HPDE6-E6E7 (cell line): ENCODE data around the gene BNIP2.
"Not testable (repeated sequence)": the region's sequence is repeated elsewhere in the genome, so short reads cannot be mapped to it uniquely, and the experiment has no call there.

Source experiments
- DNase-seq: peaks from one replicate; pipeline ENCODE4 v3.0.0; 2011; ENCODE audit warnings: missing footprints; ENCODE audit errors: extremely low spot score

BNIP2 gene, protein sequence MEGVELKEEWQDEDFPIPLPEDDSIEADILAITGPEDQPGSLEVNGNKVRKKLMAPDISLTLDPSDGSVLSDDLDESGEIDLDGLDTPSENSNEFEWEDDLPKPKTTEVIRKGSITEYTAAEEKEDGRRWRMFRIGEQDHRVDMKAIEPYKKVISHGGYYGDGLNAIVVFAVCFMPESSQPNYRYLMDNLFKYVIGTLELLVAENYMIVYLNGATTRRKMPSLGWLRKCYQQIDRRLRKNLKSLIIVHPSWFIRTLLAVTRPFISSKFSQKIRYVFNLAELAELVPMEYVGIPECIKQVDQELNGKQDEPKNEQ

DNA sequence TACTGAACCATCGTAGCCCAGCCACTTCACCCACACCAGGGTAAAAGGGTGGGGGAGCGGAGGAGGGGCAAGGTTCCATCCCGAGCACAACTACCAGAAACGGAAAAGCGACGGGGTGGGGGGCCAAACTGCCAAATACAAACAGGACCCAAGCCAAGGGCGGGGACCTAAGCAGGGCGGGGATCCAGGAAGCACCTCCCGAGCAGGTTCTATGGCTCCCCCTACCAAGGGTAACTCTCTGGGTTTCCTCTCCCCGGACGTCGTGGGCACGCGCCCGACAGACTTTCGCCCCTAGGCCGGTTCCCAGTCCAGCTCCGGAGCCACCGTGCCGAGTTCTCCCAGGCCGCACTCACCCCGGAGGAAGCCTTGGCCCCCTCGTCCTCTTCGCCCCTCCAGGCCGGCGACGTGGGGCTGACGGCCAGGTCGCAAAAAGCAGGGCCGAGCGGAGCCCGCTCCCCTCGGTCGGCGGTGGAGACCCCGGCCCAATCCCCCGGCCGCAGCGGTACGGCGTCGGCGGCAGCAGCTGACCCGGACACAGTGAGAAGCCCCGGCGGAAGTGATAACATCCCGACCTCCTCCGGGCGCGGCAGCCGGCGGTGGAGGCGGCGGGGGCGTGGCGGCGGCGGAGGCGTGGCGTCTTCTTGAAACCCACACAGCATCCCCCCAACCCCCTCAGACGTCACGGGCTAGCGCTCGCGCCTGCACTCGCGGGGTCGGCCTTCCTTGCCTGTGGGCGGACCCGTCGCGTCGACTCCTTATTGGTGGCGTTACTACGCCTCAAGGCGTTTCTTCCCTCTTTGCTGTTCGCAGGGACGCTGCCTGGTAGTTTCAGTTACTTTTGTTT is at the start of gene BNIP2:
TSS of gene BNIP2 (minus strand) at position 539 of the 844 bp plus-strand sequence. CDS start 6,863 bp downstream, outside the sequence.
- peak; percentile 77 for DNase-seq

DNA sequence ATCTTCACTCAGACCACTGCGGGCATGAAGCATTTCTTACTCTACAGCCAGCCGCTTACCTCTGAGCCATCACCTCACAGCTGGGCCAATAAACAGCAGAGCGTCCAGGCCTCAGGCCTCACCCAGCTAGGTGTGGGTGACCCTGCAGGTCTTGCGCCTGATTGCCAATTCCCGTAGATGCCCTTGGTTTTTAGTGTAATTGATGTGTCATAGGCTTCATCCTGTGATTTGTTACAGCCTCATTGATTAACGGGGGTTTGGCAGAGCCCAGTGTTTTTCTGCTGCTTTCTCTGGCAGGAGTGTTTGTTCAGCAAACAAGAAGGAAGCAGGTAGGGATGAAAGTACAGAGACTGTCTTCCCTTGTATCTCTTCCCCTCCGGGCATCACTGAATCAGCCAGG is 49.6 kb upstream of the BNIP2 start:
- DNase-seq, result no peak

DNA sequence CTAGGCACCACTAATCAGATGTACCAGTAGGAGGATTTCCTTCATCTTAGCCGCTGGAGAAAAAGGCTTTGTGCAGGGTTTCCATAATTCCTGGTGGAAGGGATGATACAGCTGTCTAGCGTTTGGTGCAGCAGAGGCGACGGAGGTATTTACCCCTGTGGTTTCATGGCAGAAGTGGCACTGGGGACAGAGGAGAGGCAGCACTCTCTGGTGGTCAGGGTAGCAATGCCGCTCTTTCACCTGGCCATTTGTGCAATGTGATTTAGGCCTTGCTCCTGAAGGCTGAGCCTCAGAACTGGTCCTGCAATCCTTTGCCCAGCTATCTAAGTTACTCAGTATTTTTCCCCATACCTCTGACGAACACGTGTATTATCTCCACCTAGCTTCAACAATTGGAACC is 47.1 kb upstream of the BNIP2 start:
- DNase-seq, result no peak

DNA sequence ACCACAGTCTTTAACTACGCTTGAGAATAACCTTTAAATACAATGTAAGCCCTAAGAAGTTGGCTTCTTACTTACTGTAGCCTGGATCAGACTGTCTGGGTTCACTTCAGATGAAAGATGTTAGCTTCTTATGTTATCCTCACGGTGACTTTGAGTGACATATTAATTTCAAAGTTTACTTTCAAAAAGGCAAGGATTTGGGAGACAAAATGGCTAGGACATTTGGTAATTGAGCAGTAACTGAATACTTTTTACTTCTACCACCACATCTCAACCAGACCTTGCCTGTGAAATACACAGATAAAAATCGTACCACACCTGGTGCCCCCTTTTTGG is 36.0 kb upstream of the BNIP2 start:
- no peak for DNase-seq

DNA sequence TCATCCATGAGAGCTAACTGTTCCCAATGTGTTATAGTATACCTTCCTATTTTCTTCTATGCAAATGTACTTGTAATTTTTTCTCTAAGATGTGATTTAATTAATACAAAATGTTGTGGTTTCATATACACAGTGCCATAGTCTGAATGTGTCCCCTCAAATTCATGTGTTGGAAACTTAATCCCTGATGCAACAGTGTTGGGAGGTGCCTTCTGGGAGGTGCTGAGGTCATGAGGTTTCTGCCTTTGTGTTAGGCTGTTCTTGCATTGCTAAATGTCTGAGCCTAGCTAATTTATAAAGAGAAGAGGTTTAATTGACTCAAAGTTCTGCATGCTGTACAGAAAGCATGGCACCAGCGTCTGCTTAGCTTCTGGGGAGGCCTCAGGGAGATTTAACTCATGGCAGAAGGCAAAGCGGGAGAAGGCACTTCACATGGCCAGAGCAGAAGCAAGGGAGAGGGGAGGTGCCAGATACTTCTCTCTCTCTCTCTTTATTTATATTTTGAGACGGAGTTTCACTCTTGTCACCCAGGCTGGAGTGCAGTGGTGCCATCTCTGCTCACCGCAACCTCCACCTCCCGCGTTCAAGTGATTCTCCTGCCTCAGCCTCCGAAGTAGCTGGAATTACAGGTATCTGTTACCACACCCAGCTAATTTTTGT is 34.7 kb upstream of the BNIP2 start:
- DNase-seq, result no peak

DNA sequence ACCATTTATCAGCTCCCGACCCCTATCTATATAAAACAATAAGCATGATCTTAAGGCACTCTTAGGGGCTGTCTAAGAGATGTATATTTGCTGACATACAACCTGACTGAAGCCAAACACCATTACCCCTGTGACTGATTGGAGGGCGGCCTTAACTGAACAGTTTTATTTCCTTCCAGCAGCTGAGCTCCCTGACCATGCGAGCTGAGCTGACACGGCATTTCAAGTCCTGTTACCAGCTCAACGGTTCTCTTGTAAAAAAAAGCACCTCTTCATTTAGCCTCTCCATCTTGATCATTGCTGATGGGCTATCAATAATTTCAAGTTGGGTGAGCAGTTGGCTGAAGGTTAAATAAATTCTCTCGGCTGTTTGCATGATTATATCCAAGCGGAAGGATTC is 33.4 kb upstream of the BNIP2 start:
- DNase-seq, result no peak

DNA sequence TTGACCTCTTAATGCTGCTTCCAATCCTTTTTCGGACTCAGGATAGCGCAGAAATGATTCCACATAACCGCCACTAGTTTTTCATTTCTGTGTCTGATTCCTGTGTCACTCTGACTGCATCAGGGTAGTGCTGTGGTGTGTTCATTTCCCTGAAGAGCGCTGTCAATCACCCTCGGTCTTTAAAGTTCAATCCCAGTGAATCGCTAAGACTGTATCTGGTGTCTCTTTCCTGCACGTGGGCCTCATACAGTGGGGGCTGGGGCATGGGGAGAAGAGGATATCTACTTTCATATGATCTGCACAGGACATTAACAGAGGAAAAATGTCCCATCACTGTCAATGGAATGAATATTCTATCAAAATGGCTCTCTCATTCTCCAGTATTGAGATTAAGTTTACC is 32.9 kb upstream of the BNIP2 start:
- DNase-seq, result no peak

DNA sequence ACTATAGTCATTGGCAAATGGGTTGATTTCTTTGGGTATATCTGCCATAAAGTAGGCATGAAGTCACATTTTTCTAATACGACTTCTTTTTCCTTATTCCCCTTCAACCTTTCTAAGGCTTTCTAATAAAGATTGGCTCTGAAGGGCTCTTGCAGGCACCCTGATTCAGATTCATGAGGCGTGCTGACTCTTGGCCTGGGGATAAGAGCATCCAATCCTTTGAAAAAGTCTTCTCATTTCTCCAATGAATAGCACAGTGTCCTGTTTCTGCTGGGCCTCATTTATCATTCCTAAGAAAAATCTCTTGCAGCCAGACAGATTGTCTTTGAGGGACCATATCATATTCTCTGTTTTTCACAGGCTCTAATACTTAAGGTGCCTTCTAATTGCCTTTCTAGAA is 32.3 kb upstream of the BNIP2 start:
- no peak for DNase-seq

DNA sequence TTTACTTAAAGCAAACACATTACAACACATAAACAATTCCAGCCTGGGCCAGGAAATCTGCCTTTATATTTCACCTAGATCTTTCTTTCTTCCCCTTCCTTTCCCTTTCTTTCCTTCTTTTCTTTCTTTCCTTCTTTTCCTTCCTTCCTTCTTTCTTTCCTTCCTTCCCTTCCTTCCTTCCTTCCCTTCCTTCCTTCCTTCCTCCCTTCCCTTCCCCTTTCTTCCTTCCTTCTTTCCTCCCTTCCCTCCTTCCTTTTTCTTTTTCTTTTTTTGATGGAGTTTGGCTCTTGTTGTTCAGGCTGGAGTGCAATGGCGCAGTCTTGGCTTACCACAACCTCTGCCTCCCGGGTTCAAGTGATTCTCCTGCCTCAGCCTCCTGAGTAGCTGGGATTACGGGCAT is 24.1 kb upstream of the BNIP2 start:
- DNase-seq, result no peak

DNA sequence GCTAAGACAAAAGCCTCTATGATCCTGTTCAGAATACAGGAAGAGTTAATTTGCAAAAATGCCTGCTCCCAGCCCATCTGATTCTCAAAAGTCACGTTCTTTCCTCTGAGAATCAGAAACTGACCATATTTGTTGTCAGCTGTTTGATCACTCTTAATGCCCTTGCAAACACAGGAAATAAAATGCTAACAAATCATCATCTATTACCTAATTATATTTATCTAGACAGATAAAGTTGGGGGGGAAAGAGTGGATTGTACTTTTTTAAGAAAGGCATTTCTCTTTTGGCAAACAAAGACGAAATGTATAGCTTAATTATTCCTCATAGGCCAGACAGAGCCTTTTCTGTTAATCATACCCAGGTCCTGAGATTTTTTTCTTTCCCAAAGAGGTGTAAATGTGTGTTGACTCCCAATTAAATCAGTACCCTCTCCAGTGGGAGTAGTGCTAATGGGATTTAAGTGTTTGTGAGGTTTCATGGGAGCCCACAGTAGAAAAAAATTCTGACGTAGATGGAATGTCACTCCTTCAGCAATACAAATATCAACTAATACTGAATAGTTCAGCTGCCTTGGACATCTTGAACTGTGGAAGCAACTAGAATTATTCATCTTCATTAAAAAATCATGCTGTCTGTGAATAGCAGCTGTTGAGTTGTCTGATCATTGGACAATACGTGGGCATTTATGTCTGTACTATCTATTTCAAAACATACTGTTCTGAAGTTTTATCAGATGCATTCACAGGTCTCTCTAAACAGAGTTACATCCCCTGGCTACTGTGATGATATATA is 22.5 kb upstream of the BNIP2 start:
- DNase-seq, result no peak

DNA sequence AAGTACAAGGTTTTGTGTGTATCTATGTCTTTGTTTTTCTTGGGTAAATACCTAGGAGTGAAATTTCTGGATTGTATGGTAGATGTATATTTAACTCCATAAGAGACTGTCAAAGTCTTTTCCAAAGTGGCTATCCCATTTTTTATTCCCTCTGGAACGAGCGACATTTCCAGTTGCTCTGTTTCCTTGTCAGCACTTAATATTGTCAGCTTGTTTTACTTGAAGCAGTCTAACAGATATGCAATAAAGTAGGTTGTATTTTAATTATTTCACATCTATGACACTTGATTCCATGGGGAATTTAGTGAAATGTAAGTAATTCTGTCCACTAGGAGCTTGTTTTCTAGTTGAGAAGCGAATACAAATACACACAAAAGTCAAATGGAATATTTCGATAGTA is 18.5 kb upstream of the BNIP2 start:
- no peak for DNase-seq

DNA sequence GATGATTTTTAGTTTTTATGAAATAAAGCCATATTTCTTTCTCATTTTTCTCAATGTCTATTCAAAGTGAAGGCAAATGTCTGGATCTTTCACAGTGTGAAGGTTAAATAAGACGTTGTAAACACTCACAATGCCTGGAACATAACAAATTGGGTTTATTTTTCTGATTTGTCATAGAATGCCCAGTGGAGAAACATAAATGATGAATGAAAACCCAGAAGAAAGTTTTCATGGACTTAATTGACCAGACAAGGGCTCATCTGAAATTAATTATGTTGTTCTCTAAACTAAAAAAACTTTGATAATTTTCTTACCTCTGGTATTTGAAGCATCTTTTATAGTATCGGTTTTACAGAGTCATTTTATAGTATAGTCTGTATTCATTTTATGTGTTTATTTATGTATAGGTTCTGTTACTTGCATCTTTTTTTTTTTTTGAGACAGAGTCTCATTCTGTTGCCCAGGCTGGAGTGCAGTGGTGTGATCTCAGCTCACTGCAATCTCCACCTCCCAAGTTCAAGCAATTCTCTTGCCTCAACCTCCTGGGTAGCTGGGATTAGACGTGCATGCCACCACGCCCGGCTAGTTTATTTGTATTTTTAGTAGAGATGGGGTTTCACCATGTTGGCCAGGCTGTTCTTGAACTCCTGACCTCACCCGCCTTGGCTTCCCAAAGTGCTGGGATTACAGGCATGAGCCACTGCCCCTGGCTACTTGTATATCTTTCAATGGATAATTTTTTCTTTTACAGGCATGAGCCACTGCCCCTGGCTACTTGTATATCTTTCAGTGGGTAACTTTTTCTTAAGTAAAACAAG is 15.1 kb upstream of the BNIP2 start:
- no peak for DNase-seq

DNA sequence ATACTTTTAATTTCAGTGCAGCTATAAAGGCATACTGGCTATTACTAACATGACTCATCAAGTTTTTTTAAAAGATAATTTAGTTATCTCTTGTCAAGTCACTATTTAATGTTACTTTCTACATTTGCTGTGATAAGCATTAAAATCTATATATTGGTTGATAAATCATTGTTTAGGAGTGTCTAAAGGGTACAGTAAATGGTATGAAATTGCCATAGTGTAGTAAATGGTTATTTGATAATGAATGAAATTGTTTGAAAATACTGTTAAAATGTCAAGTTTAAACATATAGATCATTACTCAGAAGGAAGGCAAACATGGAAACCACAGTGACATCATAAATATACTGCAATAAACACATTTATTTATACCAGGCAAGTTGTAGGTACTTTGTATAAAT is 13.2 kb upstream of the BNIP2 start:
- no peak for DNase-seq

DNA sequence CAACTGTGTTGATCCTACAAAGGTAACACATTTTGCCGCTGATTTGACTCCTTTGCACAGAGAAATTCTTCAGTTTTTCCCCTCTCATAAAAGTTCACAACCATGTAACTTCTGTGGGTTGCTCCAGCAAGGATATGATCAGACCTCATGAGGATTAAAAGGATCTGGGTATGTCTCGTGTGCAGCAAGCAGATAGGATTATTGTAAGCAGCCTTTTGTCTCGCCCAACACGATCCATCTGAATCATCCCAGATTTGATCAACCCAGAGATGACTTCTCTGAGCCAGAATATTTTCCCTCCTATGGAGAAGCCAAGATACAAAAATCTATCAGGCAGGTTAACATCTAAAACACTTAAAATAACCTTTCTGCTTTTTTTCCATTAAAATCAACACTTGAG is 12.8 kb upstream of the BNIP2 start:
- DNase-seq, result no peak

DNA sequence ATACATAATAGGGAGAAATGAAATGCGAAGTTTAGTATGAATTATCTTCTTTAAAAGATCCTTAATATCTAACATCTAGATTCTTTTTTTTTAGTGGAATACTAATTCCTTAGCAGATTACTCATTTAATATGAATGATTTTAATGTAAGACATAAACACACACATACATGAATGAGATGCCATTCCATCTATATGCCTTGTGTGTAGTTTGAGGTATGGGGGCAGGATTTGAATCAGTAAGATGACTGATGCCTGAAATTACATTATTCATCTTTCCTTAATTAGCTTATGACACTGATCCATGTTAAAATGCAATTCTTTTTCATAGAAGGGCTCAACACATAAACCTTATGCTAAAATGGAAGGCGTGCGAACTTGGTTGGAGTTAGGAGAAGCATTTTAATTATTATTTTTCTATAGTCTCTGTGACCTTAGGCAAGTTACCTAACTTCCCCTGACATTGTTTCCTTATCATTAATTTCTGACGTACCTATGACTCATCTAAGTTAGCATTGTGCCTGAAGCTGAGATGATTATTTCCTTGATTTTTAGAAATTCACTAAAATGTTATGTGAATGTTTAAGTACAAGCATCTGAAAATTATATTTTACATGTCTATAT is 10.8 kb upstream of the BNIP2 start:
- DNase-seq, result peak; percentile 46

DNA sequence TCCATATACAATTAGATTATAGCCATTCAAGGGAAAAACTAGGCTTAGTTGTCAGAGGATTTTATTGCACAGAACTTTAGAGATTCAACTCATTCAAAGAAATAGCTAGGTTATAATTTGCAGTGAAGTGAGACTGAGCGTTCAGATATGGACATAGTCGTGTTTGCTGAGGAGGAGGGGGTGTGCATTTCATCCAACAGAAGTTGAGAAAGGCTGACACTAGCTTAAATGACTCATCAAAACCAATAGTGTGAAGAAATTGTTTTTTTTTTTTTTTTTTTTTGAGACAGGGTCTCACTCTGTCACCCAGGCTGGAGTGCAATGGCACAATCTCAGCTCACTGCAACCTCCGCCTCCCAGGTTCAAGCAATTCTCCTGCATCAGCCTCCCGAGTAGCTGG is 8.9 kb upstream of the BNIP2 start:
- DNase-seq, result not testable (repeated sequence)

DNA sequence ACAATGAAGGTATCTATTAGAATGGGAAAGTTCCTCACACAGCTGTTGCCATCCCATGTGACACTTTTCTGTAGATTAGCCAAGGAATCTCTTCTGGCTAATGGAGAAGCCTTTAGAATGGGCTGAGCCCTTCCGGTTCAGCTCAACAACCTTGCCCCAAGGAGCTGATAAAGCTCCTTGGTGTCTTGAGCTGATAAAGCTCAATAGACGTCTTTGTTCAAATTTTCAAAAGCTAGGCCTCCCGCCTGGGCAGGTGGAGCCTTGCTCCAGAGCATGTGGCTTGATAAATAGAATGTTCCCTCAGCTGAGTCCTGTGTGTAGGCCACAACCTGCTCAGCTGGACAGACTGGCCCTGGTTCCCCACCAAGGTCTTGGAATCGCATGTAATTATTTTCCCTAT is 7.2 kb upstream of the BNIP2 start:
- no peak for DNase-seq

DNA sequence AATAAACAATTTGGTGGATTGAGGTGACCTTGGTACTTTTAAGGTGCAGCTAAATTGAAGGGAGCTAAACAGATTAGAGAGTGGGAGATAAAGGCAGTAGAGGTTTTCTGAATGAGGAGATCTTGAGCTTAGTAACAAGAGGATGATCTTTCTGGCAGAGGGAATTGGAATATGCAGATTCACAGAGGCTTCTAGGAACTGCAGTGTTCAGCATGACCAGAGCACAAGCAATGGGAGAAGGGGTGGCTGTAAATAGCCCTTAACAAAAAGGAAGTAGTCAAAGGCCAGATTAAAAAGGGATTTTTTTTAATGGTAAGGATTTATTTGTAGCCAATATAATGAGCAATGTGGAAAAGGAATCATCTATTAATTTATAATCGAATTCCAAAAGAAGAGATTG is 5.7 kb upstream of the BNIP2 start:
- no peak for DNase-seq

DNA sequence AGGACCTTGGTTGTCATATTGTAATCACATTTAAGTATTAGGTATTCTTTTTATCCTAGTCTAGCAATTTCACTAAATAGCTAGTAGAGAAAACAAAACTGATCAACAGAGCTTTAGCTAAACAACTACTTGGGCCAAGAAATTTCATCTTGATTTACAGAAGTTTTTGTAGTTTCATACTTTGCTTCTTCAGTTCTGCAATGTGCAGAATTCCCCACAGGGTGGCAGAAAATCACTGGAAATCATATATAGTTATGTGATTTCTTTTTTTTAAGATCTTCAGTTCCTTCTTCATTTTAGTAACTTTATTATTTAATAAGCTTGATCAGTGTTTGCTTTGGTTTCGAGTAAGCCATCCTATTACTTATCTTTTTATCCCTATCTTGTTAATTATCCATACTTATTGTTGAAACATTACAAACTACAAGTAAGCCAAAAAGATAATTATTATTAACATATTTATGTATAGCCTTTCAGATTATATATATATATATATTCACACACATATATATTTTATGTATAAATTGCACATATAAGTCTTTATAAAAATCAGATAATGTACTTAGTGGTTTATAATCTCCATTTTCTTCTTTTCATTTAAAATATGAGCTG is 2.2 kb upstream of the BNIP2 start:
- DNase-seq, result no peak

DNA sequence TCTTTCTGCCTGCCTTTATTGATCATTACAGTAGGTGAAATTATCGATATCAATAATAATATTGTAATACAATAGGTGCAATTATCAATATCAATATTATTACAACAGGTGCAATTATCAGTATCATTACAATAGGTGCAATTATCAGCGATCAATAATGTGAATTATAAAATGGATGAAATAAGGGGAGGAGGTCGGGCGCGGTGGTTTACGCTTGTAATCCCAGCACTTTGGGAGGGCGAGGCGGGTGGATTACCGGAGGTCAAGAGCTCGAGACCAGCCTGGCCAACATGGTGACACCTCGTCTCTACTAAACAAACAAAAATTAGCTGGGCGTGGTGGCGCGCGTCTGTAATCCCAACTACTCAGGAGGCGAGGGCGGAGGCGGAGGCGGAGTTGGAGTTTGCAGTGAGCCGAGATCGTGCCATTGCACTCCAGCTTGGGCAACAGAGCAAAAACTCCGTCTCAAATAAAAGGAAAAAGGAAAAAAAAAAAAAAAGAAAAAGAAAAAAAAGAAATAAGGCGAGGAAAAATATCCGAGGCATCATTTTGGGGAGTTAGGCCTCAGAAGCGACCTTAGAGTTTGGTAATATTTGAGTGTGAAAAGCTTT is 611 bp upstream of the BNIP2 start:
- DNase-seq, result no peak
